OCI-LY3 (cell line): ENCODE data around the gene KDM3A.

Source experiments
- H2AFZ ChIP-seq: fragments of 200-600, 300-600 bp; shearing (Covaris generic); 2 replicates; pipeline ENCODE4 v1.6.0; 2014; ENCODE audit warnings: antibody characterized with exemption, low read depth, low read length
- H3K27ac ChIP-seq: fragments of 200-600, 300-600 bp; sonication (generic); 2 replicates; pipeline ENCODE4 v1.5.1; 2014; ENCODE audit warnings: mild to moderate bottlenecking, low read length, moderate library complexity, mixed read lengths
- H3K27me3 ChIP-seq: fragments of 200-600, 300-600 bp; sonication (generic); 2 replicates; pipeline ENCODE4 v1.6.1; 2014; ENCODE audit warnings: low read depth, low read length, mixed read lengths
- H3K36me3 ChIP-seq: fragments of 200-600, 300-600 bp; sonication (generic); replicated peaks from 2 replicates; pipeline ENCODE3; 2014; ENCODE audit warnings: low read depth, low read length, mixed read lengths
- H3K4me1 ChIP-seq: fragments of 300-600, 200-600 bp; sonication (generic); 2 replicates; pipeline ENCODE4 v1.6.1; 2014; ENCODE audit warnings: low read length, mixed read lengths
- H3K4me2 ChIP-seq: fragments of 200-600, 300-600 bp; sonication (generic); 2 replicates; pipeline ENCODE4 v1.6.1; 2014; ENCODE audit warnings: low read length, mixed read lengths
- H3K4me3 ChIP-seq: fragments of 300-600, 200-600 bp; sonication (generic); 2 replicates; pipeline ENCODE4 v1.5.1; 2014; ENCODE audit warnings: antibody characterized with exemption, mild to moderate bottlenecking, low read length, moderate library complexity
- H3K79me2 ChIP-seq: fragments of 300-600, 200-600 bp; shearing (Covaris generic); 2 replicates; pipeline ENCODE4 v1.6.1; 2014; ENCODE audit warnings: mild to moderate bottlenecking, low read length, mixed read lengths
- H3K9ac ChIP-seq: fragments of 300-600, 200-600 bp; shearing (Covaris generic); 2 replicates; pipeline ENCODE4 v1.6.0; 2014; ENCODE audit warnings: mild to moderate bottlenecking, low read length, moderate library complexity
- H3K9me3 ChIP-seq: fragments of 200-600, 300-600 bp; shearing (Covaris generic); 2 replicates; pipeline ENCODE4 v1.6.1; 2014; ENCODE audit warnings: low read length, mixed read lengths; ENCODE audit not compliant: insufficient read depth
- H4K20me1 ChIP-seq: fragments of 200-600, 300-600 bp; sonication (generic); 2 replicates; pipeline ENCODE4 v1.6.1; 2016; ENCODE audit warnings: low read length, mixed read lengths; ENCODE audit not compliant: insufficient read depth
- EZH2phosphoT487 ChIP-seq: fragments of 200-600 bp; shearing (Covaris generic); IDR thresholded peaks from 2 replicates; pipeline ENCODE4 v1.6.1; 2018; ENCODE audit warnings: antibody characterized with exemption, mixed run types, low read depth
- TF ChIP-seq, protein P1 (sequence below): fragments of 200-600, 300-600 bp; sonication (generic); IDR thresholded peaks from 2 replicates; pipeline ENCODE4 v1.5.1; 2014; ENCODE audit warnings: antibody characterized with exemption, low read length, low read depth

The KDM3A gene

DNA sequence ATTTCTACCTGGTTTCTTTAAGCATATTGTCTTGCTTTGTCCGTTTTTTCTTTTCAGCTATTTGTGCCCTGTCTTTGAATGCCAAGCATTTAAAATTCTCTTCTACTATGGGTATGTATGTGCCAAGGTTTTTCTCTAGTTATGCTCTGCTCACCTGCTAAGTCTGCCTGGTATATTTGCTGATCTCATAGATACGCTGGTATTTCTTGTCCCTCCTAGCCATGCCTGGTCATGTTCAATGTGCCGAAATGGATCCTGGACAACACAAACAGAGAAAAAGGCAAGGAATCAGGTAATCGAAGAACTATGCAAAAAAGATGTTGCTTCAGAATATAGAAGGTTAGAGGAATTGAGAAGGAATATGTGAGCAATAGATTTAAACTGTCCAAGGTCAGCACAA lies 14.9 kb upstream of the KDM3A start:
- Histone ChIP-seq H3K27me3 (0 out of 2 replicates have a peak, but pooled peaks cover 5% of the 10 kb centered on the region), H3K79me2 (no peaks in the 10 kb centered on the region), H4K20me1 (no peaks in the 10 kb centered on the region), H3K27ac (no peak overlapping the region), H3K9ac (no peak overlapping the region), H3K4me2 (no peak overlapping the region), H3K9me3 (no peaks in the 10 kb centered on the region), H3K4me3 (no peak overlapping the region), H3K36me3 (no peaks in the 10 kb centered on the region), H3K4me1 (no peaks in the 10 kb centered on the region), H2AFZ (no peak overlapping the region)
- TF ChIP-seq EZH2phosphoT487, result no peak
- TF ChIP-seq, protein P1, sequence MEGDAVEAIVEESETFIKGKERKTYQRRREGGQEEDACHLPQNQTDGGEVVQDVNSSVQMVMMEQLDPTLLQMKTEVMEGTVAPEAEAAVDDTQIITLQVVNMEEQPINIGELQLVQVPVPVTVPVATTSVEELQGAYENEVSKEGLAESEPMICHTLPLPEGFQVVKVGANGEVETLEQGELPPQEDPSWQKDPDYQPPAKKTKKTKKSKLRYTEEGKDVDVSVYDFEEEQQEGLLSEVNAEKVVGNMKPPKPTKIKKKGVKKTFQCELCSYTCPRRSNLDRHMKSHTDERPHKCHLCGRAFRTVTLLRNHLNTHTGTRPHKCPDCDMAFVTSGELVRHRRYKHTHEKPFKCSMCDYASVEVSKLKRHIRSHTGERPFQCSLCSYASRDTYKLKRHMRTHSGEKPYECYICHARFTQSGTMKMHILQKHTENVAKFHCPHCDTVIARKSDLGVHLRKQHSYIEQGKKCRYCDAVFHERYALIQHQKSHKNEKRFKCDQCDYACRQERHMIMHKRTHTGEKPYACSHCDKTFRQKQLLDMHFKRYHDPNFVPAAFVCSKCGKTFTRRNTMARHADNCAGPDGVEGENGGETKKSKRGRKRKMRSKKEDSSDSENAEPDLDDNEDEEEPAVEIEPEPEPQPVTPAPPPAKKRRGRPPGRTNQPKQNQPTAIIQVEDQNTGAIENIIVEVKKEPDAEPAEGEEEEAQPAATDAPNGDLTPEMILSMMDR, result no peak

DNA sequence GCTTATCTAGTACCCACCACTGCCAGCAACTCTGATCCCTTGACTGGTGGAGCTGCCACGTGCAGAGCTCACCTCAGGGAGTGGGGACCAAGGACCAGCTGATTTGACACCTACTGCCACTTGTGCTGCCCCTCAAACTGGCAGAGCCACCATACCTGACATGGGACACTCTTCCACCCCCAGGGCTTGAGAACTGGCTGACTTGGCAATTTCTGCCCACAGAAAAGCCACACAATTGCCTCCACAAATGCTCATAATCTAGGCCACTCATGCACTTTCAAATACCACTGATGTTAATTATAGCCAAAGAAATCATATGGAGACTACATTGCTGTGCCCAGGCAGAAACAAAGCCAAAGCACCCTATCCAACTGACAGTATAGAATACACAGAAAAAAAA lies 11.8 kb upstream of the KDM3A start:
- Histone ChIP-seq H4K20me1 (no peaks in the 10 kb centered on the region), H3K79me2 (no peaks in the 10 kb centered on the region), H3K27me3 (0 out of 2 replicates have a peak, but pooled peaks cover 5% of the 10 kb centered on the region), H3K36me3 (no peaks in the 10 kb centered on the region), H3K27ac (no peak overlapping the region), H3K9me3 (no peaks in the 10 kb centered on the region), H3K9ac (no peak overlapping the region), H3K4me3 (no peak overlapping the region), H2AFZ (no peak overlapping the region), H3K4me1 (no peaks in the 10 kb centered on the region), H3K4me2 (no peak overlapping the region)
- TF ChIP-seq EZH2phosphoT487, result no peak
- TF ChIP-seq, protein P1, result no peak

DNA sequence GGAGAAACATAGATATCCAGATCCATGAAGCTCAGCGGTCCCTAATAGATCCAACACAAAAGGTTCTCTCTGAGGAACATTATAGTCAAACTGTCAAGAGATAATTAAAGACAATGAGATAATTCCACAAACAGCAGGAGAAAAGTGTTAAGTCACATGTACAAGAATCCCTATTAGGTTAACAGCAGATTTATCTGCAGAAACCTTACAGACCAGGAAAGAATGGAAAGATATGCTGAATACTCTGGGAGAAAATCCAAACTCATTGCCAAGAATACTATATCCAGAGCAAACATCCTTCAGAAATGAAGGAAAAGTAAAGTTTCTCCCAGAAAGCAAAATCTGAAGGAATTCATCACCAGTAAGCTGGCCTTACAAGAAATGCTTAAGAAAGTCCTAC lies 10.8 kb upstream of the KDM3A start:
- H3K36me3 ChIP-seq, result no peaks in the 10 kb centered on the region
- H3K4me3 ChIP-seq, result no peak overlapping the region
- H3K9ac ChIP-seq, result no peak overlapping the region
- no peaks in the 10 kb centered on the region for H3K79me2 ChIP-seq
- H2AFZ ChIP-seq, result no peak overlapping the region
- H4K20me1 ChIP-seq, result no peaks in the 10 kb centered on the region
- H3K27me3 ChIP-seq, result 0 out of 2 replicates have a peak, but pooled peaks cover 5% of the 10 kb centered on the region
- no peak overlapping the region for H3K4me2 ChIP-seq
- TF ChIP-seq, protein P1, result no peak
- TF ChIP-seq EZH2phosphoT487, result no peak
- no peaks in the 10 kb centered on the region for H3K4me1 ChIP-seq
- no peaks in the 10 kb centered on the region for H3K9me3 ChIP-seq
- no peak overlapping the region for H3K27ac ChIP-seq

DNA sequence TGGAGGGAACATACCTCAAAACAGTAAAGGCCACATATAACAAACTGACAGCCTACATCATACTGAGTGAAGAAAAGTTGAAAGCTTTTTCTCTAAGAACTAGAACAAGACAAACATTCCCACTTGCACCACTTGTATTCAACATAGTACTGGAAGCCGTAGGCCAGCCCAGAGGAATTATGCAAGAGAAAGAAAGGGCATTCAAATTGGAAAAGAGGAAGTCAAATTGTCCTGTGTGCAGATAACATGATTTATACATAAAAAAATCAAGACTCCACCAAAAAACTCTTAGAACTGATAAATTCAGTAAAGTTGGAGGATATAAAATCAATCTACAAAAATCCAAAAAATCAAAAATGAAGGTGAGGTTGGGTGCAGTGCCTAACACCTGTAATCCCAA lies 8.0 kb upstream of the KDM3A start:
- Histone ChIP-seq H3K4me2 (no peak overlapping the region), H2AFZ (no peak overlapping the region), H3K36me3 (no peaks in the 10 kb centered on the region)

More for the DNA sequence above, 8.0 kb upstream of the KDM3A start:
- no peak for TF ChIP-seq EZH2phosphoT487
- TF ChIP-seq, protein P1, result no peak
- Histone ChIP-seq H4K20me1 (no peaks in the 10 kb centered on the region), H3K9ac (no peak overlapping the region), H3K4me3 (no peak overlapping the region), H3K79me2 (no peaks in the 10 kb centered on the region), H3K9me3 (peaks cover 10% of the 10 kb centered on the region), H3K27me3 (no peaks in the 10 kb centered on the region), H3K27ac (no peak overlapping the region), H3K4me1 (no peaks in the 10 kb centered on the region)
